AG08395 (cell line): ENCODE results near the gene LARP4B.

Experiments used
- DNase-seq: peaks from one replicate; pipeline ENCODE4 v3.0.0; 2012; ENCODE audit warnings: mixed read lengths, low spot score

The LARP4B gene

GRCh38 chr10:923844-924523, 7.5 kb downstream of the LARP4B start:
- DNase-seq = no peak

GRCh38 chr10:921471-922414, 9.8 kb downstream of the LARP4B start:
- DNase-seq = peak; percentile 58

DNA sequence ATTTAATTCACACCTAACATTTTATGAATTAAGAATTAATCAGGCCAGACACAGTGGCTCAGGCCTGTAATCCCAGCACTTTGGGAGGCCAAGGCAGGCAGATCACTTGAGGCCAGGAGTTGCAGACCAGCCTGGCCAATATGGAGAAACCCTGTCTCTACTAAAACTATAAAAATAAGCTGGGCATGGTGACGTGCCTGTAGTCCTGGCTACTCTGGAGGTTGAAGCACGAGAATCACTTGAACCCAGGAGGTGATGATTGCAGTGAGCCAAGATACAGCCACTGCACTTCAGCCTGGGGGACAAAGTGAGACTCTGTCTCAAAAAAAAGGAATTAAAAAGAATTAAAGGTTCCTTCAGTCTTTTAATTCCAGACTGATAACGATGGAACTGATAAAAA, 11.1 kb downstream of the LARP4B start:
- no peak for DNase-seq

- no peak for DNase-seq
These were observed 12.0 kb downstream of the LARP4B start for GRCh38 chr10:919481-919880.

DNA sequence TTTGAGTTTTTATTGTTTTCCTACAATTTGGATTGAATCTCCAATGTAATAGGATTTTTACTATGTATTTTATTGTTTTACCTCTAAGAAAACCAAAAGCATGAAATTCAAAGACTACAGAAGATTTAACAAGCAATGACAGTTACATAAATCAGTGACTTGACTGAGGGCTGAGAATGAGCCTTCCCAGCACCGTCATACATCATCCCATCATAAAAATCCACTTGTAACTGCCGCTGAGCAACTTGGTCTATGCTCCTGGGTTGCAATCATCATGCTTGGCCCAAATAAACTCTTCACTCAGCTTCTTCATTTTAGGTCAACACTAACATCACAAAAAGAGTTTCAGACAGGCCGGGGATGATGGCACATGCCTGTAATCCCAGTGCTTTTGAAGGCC, 13.5 kb downstream of the LARP4B start:
- DNase-seq = no peak

DNA sequence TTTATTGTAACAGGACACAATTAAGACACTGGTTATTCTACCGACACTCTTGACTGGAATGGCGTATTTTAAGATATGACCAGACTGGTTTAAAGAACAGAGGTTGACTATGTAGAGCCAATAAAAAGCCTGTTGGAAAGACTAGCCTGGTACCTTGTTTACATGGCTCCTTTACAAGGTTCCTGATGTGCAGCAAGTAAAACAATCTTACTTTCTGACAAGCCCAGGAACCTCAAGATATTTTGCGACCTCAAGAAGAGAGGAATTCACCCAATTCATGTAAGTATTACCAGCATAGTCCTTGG, 14.1 kb downstream of the LARP4B start:
- no peak for DNase-seq

GRCh38 chr10:916716-917415, 14.6 kb downstream of the LARP4B start:
- DNase-seq = no peak

DNA sequence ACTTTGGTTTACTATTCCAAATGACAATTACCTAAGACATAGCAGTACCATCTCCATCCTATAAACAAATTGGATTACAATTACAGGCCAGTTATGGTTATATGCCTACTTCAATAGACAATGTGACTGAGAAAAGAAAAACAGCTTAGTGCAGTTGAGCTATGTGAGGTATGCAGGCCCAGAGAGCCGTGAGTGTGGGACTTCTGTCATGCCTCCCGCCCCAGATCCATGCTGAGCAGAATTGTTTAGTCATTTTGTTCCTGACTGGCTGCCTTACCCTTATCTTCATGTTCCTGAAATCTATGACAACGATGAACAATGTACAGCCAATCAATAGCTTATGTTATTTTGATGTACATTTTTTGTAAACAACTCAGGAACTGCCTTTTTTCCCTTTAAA, 21.7 kb downstream of the LARP4B start:
- peak; percentile 56 for DNase-seq

DNA sequence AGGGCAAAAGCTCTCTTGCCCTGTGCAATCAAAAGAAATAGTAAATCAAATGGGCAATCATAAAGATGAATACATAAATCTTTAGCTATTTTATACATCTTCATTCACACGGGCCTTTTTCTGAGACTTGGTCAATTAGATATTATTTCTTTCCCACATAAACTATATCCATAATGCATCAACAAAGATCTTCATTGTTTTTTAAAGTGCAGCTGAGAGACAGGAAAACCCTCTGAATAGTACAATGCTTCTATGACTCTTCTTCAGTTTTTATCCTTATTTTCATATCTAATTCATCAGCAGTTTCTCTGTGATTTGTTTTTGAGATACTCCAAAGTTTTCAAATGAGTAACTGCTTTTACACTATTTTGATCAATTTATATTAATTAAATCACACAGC, 25.5 kb downstream of the LARP4B start:
- no peak for DNase-seq

GRCh38 chr10:905503-905902, 26.0 kb downstream of the LARP4B start:
- peak; percentile 17 for DNase-seq

GRCh38 chr10:904403-904802, 27.1 kb downstream of the LARP4B start:
- no peak for DNase-seq

DNA sequence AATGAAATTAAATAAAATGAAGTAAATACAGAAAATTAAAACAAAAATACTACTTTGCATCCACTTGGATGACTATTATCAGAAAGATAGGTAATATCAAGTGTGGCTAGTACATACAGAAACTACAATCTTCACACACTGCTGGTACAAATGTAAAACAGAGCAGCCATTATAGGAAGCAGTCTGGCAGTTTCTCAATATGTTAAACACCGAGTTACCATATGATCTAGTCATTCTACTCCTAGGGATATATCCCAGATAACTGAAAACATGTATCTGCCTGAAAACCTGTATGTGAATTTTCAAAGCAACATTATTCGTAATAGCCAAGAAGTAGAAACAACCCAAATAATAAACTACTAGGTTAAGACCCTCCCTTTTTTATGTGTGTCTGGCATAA, 33.4 kb downstream of the LARP4B start:
- DNase-seq = no peak

GRCh38 chr10:896982-897381, 34.5 kb downstream of the LARP4B start:
- no peak for DNase-seq

DNA sequence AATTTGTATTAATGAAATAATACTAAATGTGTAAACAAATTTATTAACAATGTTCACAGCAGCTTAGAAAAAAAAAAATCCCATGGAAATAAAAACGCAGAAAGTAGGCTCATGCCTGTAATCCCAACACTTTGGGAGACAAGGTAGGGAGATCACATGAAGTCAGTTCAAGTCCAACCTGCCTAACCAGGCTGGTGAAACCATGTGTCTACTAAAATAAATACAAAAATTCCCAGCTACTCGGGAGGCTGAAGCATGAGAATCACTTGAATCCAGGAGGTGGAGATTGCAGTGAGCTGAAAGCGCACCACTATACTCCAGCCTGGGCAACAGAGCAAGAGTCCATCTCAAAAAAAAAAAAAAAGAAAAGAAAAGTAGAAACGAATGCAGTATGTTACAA, 36.2 kb downstream of the LARP4B start:
- no peak for DNase-seq

DNA sequence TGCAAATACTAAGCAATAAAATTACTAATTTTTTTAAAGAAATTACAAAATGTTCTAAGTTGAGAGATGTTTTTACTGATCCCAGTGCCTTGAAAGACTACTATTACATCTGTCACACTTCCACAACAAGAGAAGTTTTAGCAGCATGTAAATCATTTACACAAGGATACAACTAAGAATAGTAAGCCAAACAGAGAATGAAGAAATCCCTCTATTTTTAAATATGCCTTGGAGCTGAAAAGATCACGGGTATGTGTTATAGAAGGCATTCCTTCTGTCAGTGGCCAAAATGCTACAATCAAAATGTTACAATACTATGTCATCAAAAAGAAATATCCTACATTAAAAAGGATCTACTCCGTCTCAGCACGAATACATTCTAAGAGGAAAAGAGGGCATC, 52.6 kb downstream of the LARP4B start:
- DNase-seq = no peak

DNA sequence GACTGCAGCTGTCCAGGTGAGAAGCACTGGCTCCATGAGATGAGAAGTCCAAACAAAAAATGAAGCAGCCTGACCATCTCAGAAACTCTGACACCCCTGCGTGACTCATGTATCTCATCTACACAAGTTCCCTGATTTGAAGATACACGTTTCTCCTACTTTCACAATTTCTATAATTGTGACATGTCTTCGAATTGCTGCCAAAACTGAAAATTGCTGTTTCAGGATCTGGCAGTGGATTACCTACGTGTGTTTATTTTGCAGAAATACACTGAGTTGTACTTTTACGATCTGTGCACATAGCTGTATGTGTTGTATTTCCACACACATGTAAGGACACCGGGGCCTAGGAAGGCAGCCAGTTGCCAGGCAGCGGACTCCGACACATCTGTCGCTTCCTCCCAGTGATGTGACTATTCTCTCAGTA, 53.2 kb downstream of the LARP4B start:
- peak; percentile 34 for DNase-seq

DNA sequence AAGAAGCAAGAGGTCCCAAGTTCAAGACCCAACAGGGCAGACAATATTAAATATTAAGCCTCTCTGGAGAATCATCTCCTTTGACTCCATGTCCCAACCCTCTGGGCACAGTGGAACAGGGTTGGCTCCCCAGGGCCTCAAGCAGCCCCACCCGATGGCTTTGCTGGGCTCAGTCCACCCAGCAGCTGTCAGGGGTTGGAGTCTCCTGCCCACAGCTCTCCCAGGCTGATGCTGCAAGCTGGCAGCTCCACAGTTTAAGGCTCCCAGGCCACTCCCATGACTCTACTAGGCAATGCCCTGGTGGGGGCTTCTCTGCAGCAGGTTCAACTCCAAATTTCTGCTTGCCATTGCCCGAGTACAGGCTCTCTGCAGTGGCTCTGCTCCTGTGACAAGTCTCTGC, 55.1 kb downstream of the LARP4B start:
- DNase-seq = no peak

- DNase-seq = no peak
These were observed 58.5 kb downstream of the LARP4B start for GRCh38 chr10:873020-873419.

- no peak for DNase-seq
These were observed 59.5 kb downstream of the LARP4B start for GRCh38 chr10:871951-872403.

DNA sequence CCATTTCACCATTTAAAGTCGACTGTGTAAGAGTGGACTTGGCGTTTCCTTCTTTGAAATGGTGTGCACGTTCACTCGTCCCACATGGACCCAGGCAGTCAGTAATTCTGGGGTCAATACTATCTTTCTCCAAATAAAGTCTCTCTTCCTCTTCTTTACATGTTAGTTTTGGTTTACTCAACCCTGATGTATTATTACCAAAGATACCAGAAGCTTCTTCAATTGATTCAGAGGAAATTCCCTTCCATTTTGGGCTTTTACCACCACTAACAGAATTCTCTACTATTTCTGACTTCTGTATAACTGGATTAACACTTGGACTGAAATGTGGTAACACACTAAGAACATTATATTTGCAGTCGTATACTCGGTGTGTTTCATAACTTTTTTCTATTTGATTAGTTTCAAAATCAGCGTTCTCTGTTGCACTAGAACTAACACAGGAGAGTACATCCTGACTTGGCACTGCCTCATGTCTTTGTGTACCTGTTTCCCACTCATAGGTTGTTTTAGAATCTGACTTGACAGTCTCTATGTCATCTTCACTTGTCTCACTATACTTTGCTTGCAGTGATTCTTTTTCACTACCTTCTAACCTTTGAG, 60.8 kb downstream of the LARP4B start:
- no peak for DNase-seq

DNA sequence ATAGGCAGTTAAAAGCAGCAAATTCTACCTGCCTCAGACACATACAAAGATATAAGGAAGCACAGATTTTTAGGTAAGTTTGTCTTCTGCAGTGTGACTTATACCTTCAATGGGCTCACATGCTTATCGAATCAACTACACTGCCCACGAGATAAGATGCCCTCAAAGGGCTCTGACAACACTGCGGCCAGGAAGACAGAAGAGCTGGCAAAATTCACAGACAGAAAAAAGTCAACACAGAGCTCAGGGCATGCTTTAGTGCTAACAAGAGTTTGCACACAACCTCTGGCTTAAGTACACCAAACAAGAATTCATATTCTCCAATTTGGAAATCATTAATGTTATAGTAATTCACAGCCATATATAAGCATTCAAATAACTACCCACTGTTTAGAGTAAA, 62.3 kb downstream of the LARP4B start:
- no peak for DNase-seq

DNA sequence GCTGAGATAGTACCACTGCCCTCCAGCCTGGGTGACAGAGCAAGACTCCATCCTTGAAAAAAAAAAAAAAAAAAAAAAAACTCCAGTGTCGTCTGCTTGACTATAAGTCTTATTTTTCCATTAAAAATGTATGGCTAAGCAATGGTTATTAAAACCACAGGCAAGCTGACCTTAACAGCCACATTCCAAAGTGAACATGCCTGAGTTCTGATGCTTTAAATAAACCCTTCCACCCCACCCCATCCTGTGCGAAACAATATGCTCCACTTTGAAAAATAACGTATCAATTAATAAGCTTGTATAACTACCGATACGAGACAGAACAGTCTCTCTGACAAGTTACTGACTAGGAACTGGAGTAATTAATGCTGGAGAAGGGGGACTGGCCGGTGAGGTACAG, 63.7 kb downstream of the LARP4B start:
- DNase-seq = no peak

DNA sequence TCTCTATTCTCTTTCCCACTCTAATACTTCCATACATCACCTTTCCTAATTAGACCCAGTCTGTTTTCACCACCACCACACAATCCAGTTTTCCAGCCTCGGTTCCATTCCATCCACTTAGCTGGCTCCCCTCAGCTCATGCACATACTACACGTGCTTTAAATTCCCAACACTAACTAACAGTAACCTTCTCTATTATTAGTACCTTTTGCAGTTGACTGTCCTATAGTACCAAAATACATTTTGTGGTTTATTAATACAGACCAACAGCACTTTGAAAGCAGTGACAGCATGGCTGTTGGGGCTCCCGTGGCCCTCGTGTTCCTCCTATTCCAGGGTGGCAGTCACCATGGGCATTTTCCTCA, 64.9 kb downstream of the LARP4B start:
- DNase-seq = no peak
